Peyer's patch (tissue), 4 donors: Measurements from ENCODE around the gene CEP83.

ENCODE experiments used
- CTCF ChIP-seq, 6 experiments: fragments of 450-650 bp in 4 of 6; fragments of 200-600 bp in 2 of 6; sonication (generic) in 1 of 6; IDR thresholded peaks; one replicate each; pipeline ENCODE4 v1.5.1; 2017 to 2019; ENCODE audit warnings: antibody characterized with exemption in 6 of 6, mild to moderate bottlenecking in 3 of 6, moderate library complexity in 1 of 6
- POLR2A ChIP-seq, 2 donors: fragments of 450-650 bp; IDR thresholded peaks; one replicate each; pipeline ENCODE4 v1.5.1; 2017; ENCODE audit warnings: antibody characterized with exemption in 2 of 2, mild to moderate bottlenecking in 2 of 2, moderate library complexity in 2 of 2

GRCh38 chr12:94265966-94266745 is 193.5 kb downstream of the CEP83 start:
- no peak for TF ChIP-seq CTCF (IDR thresholded peaks at IDR 0.05)
- no peak for TF ChIP-seq POLR2A (IDR thresholded peaks at IDR 0.05)
